Uterus (tissue), 2 donors: Measurements from ENCODE around the gene FDPS.

Experiments used
- CTCF ChIP-seq, 4 experiments: fragments of 200-600 bp in 2 of 4; fragments of 450-650 bp in 2 of 4; sonication (generic) in 2 of 4; IDR thresholded peaks; one replicate each; pipeline ENCODE4 v1.5.1; 2016 to 2019; ENCODE audit warnings: antibody characterized with exemption in 4 of 4, mild to moderate bottlenecking in 2 of 4, moderate library complexity in 1 of 4
- POLR2A ChIP-seq, 2 donors: fragments of 450-650 bp; IDR thresholded peaks; one replicate each; pipeline ENCODE4 v1.6.1; 2016; ENCODE audit warnings: antibody characterized with exemption in 2 of 2, mild to moderate bottlenecking in 1 of 2, moderate library complexity in 1 of 2

- TF ChIP-seq CTCF (IDR thresholded peaks at IDR 0.05) (peak; percentile 51 to 81 (median 80)), POLR2A (IDR thresholded peaks at IDR 0.05) (no peak)
Observed at GRCh38 chr1:155277070-155277901, 31.4 kb upstream of the FDPS start, which contains the start of gene HCN3.
